ENCODE data around the gene SCRN3. TPM values are rescaled to one million over a fixed set of nuclear protein-coding genes. Genes with fewer than 3 reads are reported as not detected.

The SCRN3 gene
- total RNA-seq, 5 donors from 2014 or later (not counting 1 experiment from before 2014, with no cell fraction given) = 11.3 to 17.9 (median 14.8) TPM

GRCh38 chr2:174439323-174439722 lies 43.8 kb downstream of the SCRN3 start:
- WGBS (ENCODE audit: insufficient coverage) = no CpG with 5 or more reads among the region's 2 CpGs
- DNase-seq (no peak), ATAC-seq (replicated peaks in 1 of 4) (no peak)
- Mint-ChIP-seq H3K9me3 (no peaks in the 10 kb centered on the region), H3K27ac (no peak overlapping the region), H3K4me3 (no peak overlapping the region), H3K4me1 (no peaks in the 10 kb centered on the region), H3K27me3 (no peaks in the 10 kb centered on the region), H3K36me3 (peaks cover 26% of the 10 kb centered on the region)
- ChIA-PET POLR2A (no interaction called here), CTCF (no interaction called here)
- no peak overlapping the region for H3K4me3 ChIP-seq (ENCODE audit: control insufficient read depth in 1 of 2, extremely low read depth in 1 of 2, low read length in 1 of 2)
- H3K36me3 ChIP-seq (ENCODE audit: control insufficient read depth in 2 of 2, extremely low read depth in 1 of 2, insufficient read depth in 1 of 2, low read length in 1 of 2) = peaks cover 0 to 45% of the 10 kb centered on the region in 2 donors
- no peaks in the 10 kb centered on the region for H3K4me1 ChIP-seq (ENCODE audit: control insufficient read depth in 1 of 2, extremely low read depth in 1 of 2, insufficient read depth in 2 of 2, low read length in 2 of 2)
- no peak overlapping the region for H3K27ac ChIP-seq (ENCODE audit: low read length)
- no peaks in the 10 kb centered on the region for H3K9me3 ChIP-seq
- H3K27me3 ChIP-seq (replicated peaks in 1 of 2; ENCODE audit: control insufficient read depth in 2 of 2, extremely low read depth in 1 of 2, insufficient read depth in 2 of 2, low read length in 1 of 2) = no peaks in the 10 kb centered on the region

GRCh38 chr2:174439950-174440349 lies 44.4 kb downstream of the SCRN3 start:
- Mint-ChIP-seq H3K9me3 (no peaks in the 10 kb centered on the region), H3K36me3 (peaks cover 30% of the 10 kb centered on the region), H3K4me1 (no peaks in the 10 kb centered on the region), H3K27ac (no peak overlapping the region), H3K4me3 (no peak overlapping the region), H3K27me3 (no peaks in the 10 kb centered on the region)
- DNase-seq (no peak), ATAC-seq (replicated peaks in 1 of 4) (no peak)
- H3K36me3 ChIP-seq (ENCODE audit: control insufficient read depth in 2 of 2, extremely low read depth in 1 of 2, insufficient read depth in 1 of 2, low read length in 1 of 2) = peaks cover 0 to 50% of the 10 kb centered on the region in 2 donors
- no peak overlapping the region for H3K4me3 ChIP-seq (ENCODE audit: control insufficient read depth in 1 of 2, extremely low read depth in 1 of 2, low read length in 1 of 2)
- H3K27ac ChIP-seq (ENCODE audit: low read length) = no peak overlapping the region
- no peaks in the 10 kb centered on the region for H3K9me3 ChIP-seq
- ChIA-PET POLR2A (no interaction called here), CTCF (no interaction called here)
- WGBS (ENCODE audit: insufficient coverage) = 100% methylated on average over 1 of the region's 2 CpGs
- no peaks in the 10 kb centered on the region for H3K4me1 ChIP-seq (ENCODE audit: control insufficient read depth in 1 of 2, extremely low read depth in 1 of 2, insufficient read depth in 2 of 2, low read length in 2 of 2)
- H3K27me3 ChIP-seq (replicated peaks in 1 of 2; ENCODE audit: control insufficient read depth in 2 of 2, extremely low read depth in 1 of 2, insufficient read depth in 2 of 2, low read length in 1 of 2) = no peaks in the 10 kb centered on the region

DNA sequence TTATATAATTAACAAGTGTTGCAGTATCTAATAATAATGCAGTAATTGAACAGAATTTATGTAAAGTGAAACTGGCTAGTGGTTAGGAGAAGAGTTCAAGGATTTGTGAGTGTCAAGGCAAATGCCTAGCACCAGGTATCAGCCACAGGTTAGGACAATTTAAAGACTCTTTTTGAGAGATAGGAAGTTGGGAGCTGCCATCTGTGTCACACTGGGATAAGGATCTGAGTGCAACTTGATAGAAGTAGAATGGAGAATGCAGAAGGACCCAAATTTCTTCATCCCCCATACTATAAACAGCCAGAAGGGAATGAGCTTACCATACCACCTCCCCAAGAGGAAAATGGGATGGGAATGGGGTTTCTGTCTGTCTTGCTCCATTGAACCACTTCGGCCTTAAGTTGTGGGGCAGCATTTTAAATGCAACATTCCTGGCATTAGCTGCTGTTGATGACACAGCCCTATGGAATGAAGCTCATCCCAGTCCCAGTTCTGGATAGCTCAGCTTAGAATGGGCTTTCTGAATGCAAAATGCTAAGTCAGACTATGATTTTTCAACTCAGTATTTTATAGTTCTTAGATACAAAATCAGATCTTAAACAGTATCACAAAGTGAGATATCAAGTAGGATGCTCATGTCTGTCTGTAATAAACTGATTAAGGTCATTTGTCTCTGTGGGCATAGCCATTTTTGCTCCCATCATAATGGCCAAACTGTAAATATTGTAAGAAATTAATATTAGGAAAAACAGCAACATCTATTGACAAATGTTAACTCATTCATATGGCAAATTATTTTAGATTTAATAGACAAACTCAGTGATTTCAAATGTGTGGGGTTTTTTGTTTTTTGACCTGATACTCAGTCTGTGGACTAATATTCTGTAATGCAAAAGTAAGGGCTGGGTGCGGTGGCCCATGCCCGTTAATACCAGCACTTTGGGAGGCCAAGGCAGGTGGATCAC lies 47.3 kb downstream of the SCRN3 start:
- Histone ChIP-seq H3K36me3 (ENCODE audit: control insufficient read depth in 2 of 2, extremely low read depth in 1 of 2, insufficient read depth in 1 of 2, low read length in 1 of 2) (peaks cover 0 to 58% of the 10 kb centered on the region in 2 donors), H3K4me3 (ENCODE audit: control insufficient read depth in 1 of 2, extremely low read depth in 1 of 2, low read length in 1 of 2) (no peak overlapping the region), H3K27me3 (replicated peaks in 1 of 2; ENCODE audit: control insufficient read depth in 2 of 2, extremely low read depth in 1 of 2, insufficient read depth in 2 of 2, low read length in 1 of 2) (no peaks in the 10 kb centered on the region), H3K27ac (ENCODE audit: low read length) (no peak overlapping the region), H3K4me1 (ENCODE audit: control insufficient read depth in 1 of 2, extremely low read depth in 1 of 2, insufficient read depth in 2 of 2, low read length in 2 of 2) (no peaks in the 10 kb centered on the region), H3K9me3 (no peaks in the 10 kb centered on the region)
- Mint-ChIP-seq H3K4me1 (no peaks in the 10 kb centered on the region), H3K9me3 (no peaks in the 10 kb centered on the region), H3K27ac (no peak overlapping the region), H3K36me3 (peaks cover 26% of the 10 kb centered on the region), H3K4me3 (no peak overlapping the region), H3K27me3 (no peaks in the 10 kb centered on the region)
- WGBS (ENCODE audit: insufficient coverage) = 100% methylated on average over 1 of the region's 3 CpGs
- DNase-seq (no peak), ATAC-seq (replicated peaks in 1 of 4) (no peak)
- ChIA-PET POLR2A (interaction anchor here in 1 of 2 donors (0.6 kb wide), 1 partner anchor 14 kb away, joined by 4 read pairs; no protein-coding TSS in a partner anchor), CTCF (no interaction called here)

GRCh38 chr2:174444761-174445160 lies 49.2 kb downstream of the SCRN3 start:
- H3K4me3 ChIP-seq (ENCODE audit: control insufficient read depth in 1 of 2, extremely low read depth in 1 of 2, low read length in 1 of 2) = no peak overlapping the region
- Mint-ChIP-seq H3K27me3 (no peaks in the 10 kb centered on the region), H3K27ac (no peak overlapping the region), H3K36me3 (peaks cover 35% of the 10 kb centered on the region), H3K9me3 (no peaks in the 10 kb centered on the region), H3K4me3 (no peak overlapping the region), H3K4me1 (peaks cover 0 to 7% (median 4%) of the 10 kb centered on the region in 3 donors)
- peaks cover 0 to 61% of the 10 kb centered on the region in 2 donors for H3K36me3 ChIP-seq (ENCODE audit: control insufficient read depth in 2 of 2, extremely low read depth in 1 of 2, insufficient read depth in 1 of 2, low read length in 1 of 2)
- ATAC-seq (replicated peaks in 1 of 4) (no peak), DNase-seq (no peak)
- 90% methylated on average over 2 of the region's 6 CpGs for WGBS (ENCODE audit: insufficient coverage)
- ChIA-PET POLR2A (no interaction called here), CTCF (no interaction called here)
- H3K27ac ChIP-seq (ENCODE audit: low read length) = no peak overlapping the region
- no peaks in the 10 kb centered on the region for H3K27me3 ChIP-seq (replicated peaks in 1 of 2; ENCODE audit: control insufficient read depth in 2 of 2, extremely low read depth in 1 of 2, insufficient read depth in 2 of 2, low read length in 1 of 2)
- no peaks in the 10 kb centered on the region for H3K9me3 ChIP-seq
- no peaks in the 10 kb centered on the region for H3K4me1 ChIP-seq (ENCODE audit: control insufficient read depth in 1 of 2, extremely low read depth in 1 of 2, insufficient read depth in 2 of 2, low read length in 2 of 2)

GRCh38 chr2:174445248-174445647 lies 49.7 kb downstream of the SCRN3 start:
- peaks cover 35% of the 10 kb centered on the region for H3K36me3 Mint-ChIP-seq
- CTCF ChIA-PET = no interaction called here
- peaks cover 0 to 61% of the 10 kb centered on the region in 2 donors for H3K36me3 ChIP-seq (ENCODE audit: control insufficient read depth in 2 of 2, extremely low read depth in 1 of 2, insufficient read depth in 1 of 2, low read length in 1 of 2)

GRCh38 chr2:174446531-174446930 lies 51.0 kb downstream of the SCRN3 start:
- Histone ChIP-seq H3K27me3 (replicated peaks in 1 of 2; ENCODE audit: control insufficient read depth in 2 of 2, extremely low read depth in 1 of 2, insufficient read depth in 2 of 2, low read length in 1 of 2) (no peaks in the 10 kb centered on the region), H3K27ac (ENCODE audit: low read length) (no peak overlapping the region), H3K4me3 (ENCODE audit: control insufficient read depth in 1 of 2, extremely low read depth in 1 of 2, low read length in 1 of 2) (no peak overlapping the region), H3K9me3 (no peaks in the 10 kb centered on the region), H3K36me3 (ENCODE audit: control insufficient read depth in 2 of 2, extremely low read depth in 1 of 2, insufficient read depth in 1 of 2, low read length in 1 of 2) (peaks cover 0 to 60% of the 10 kb centered on the region in 2 donors), H3K4me1 (ENCODE audit: control insufficient read depth in 1 of 2, extremely low read depth in 1 of 2, insufficient read depth in 2 of 2, low read length in 2 of 2) (peaks cover 0 to 5% of the 10 kb centered on the region in 2 experiments)
- H3K9me3 Mint-ChIP-seq = no peaks in the 10 kb centered on the region
- ChIA-PET POLR2A (no interaction called here), CTCF (interaction anchor here in 1 of 2 donors (0.5 to 0.6 kb wide), 2 partner anchors 824 to 1515 kb away, joined by 3 read pairs; no protein-coding TSS in a partner anchor)
- no peaks in the 10 kb centered on the region for H3K27me3 Mint-ChIP-seq
- WGBS (ENCODE audit: insufficient coverage) = 100% methylated on average over 2 of the region's 4 CpGs
- ATAC-seq (replicated peaks in 1 of 4) (no peak), DNase-seq (no peak)
- H3K36me3 Mint-ChIP-seq = peaks cover 32% of the 10 kb centered on the region
- no peak overlapping the region for H3K4me3 Mint-ChIP-seq
- H3K27ac Mint-ChIP-seq = no peak overlapping the region
- peaks cover 9 to 13% (median 12%) of the 10 kb centered on the region in 3 donors for H3K4me1 Mint-ChIP-seq

More at GRCh38 chr2:174445248-174445647, 49.7 kb downstream of the SCRN3 start:
- ATAC-seq (replicated peaks in 1 of 4) (no peak), DNase-seq (no peak)
- peaks cover 3 to 11% (median 7%) of the 10 kb centered on the region in 3 donors for H3K4me1 Mint-ChIP-seq
- Histone ChIP-seq H3K27me3 (replicated peaks in 1 of 2; ENCODE audit: control insufficient read depth in 2 of 2, extremely low read depth in 1 of 2, insufficient read depth in 2 of 2, low read length in 1 of 2) (no peaks in the 10 kb centered on the region), H3K9me3 (no peaks in the 10 kb centered on the region), H3K27ac (ENCODE audit: low read length) (no peak overlapping the region), H3K4me1 (ENCODE audit: control insufficient read depth in 1 of 2, extremely low read depth in 1 of 2, insufficient read depth in 2 of 2, low read length in 2 of 2) (peaks cover 0 to 2% of the 10 kb centered on the region in 2 experiments), H3K4me3 (ENCODE audit: control insufficient read depth in 1 of 2, extremely low read depth in 1 of 2, low read length in 1 of 2) (no peak overlapping the region)
- WGBS (ENCODE audit: insufficient coverage) = no CpG with 5 or more reads among the region's 3 CpGs
- H3K9me3 Mint-ChIP-seq = no peaks in the 10 kb centered on the region
- no peak overlapping the region for H3K4me3 Mint-ChIP-seq
- H3K27me3 Mint-ChIP-seq = no peaks in the 10 kb centered on the region
- no peak overlapping the region for H3K27ac Mint-ChIP-seq
- POLR2A ChIA-PET = no interaction called here

Measured in T-cell (primary cell).